Renal cortex interstitium (tissue), 11 donors: ENCODE measurements around the gene CAMK1D. TPM values are rescaled to one million over a fixed set of nuclear protein-coding genes. Genes with fewer than 3 reads are reported as not detected.
"Not testable (repeated sequence)": the region's sequence is repeated elsewhere in the genome, so short reads cannot be mapped to it uniquely, and the experiment has no call there.

Experiments used
- DNase-seq, 11 donors: peaks; one replicate each; pipeline ENCODE4 v3.0.0-alpha.2; 2013; ENCODE audit warnings: low read depth in 9 of 11, low spot score in 4 of 11; ENCODE audit errors: extremely low read depth in 1 of 11
- polyA plus RNA-seq, 3 donors: library from polyadenylated mRNA; unstranded; fragments of 120-200 nt; gene quantifications; one replicate each; pipeline ENCODE4 v1.2.1, GENCODE V29; 2013; ENCODE audit not compliant: insufficient read length in 3 of 3

The CAMK1D gene
- polyA plus RNA-seq, 3 donors = 10.5 to 13.0 (median 10.8) TPM

DNA sequence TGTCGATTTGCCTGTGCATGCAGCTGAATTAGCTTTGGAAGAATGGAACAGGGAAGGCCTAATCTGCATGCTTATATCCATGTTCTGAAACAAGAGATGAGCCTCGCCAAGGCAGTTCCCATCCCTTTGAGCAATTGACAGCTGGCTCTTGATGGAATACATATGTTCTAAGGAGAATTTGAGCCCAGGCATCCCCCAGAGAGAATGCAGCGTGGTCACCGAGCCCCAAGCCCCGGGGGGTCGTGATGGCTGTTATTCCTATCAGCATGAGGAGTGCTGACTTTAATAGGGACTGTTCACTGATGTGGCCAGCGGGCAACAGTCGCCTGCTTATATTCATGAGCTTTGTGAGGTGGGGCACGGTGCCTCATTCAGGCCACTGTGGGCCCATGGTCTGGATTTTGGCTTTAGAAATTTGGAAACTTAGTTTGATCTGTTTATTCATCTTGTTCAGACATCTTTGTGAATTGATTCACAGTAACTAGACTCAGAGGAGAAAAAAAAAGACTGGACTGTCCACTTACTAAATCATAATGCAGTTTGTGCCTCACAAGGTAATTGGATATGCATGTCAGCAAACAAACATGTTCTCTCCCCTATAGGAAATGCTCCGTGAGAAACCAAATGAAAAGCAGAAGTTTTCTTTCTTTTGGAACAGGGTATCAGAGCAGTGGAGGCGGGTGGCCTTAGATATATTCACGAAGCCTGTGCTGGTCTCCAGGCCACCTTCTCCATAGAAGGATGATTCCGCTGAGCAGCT, 447.2 kb downstream of the CAMK1D start:
- DNase-seq = no peak

DNA sequence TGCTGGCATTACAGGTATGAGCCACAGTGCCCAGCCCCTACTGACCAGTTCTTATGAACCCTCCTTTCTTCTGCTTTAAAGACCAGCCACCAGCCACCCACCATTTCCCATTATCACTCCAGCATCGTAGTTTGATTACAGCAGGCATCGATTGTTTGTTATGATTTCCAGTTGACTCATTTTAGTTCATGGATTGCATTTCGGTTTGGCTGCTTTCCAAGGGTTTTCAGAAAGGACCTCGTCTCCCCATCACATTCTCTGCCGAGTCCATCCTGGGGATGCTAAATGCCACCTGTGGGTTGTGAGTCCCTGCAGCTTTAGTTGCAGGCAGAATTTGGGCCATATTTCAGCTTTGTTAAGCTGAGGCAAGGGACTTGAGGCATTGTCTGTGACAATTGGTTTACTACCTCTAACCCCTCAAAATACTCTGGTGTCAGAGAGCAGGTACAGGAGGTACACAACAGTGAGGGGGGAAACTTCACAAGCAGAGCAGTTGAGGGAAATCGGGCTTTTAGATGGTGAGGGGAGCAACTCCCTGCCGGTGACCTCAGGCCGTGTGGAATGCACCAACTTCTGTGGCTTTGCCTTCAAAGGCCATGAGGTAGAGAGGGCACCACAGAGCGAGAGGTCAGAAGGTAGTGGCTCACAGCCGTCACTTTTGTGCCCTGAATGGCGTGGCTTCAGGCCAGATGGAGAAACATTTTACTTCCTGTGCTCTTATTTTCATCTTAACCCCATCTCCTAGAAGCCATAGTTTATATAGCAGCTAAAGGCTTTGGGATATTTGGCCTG, 448.3 kb downstream of the CAMK1D start:
- DNase-seq = no peak

DNA sequence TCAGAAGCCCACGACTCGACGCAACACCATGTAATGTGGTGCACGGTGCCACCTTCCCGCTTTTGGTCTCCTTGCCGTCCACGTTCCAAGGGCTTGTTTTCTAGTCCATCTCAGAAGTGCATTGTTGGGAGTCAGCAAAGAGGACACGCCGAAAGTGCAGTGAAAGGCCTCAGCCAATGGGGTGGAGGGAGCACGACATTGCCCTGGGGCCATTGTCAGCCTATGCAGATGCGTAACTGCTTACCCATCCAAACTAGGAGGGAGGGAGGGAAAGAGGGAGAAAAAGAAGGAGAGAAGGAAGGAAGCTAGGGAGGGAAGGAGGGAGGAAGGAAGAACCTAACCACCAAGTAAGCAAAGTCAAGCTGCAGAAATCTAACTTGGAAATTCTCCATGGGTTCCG, 449.8 kb downstream of the CAMK1D start:
- no peak for DNase-seq

DNA sequence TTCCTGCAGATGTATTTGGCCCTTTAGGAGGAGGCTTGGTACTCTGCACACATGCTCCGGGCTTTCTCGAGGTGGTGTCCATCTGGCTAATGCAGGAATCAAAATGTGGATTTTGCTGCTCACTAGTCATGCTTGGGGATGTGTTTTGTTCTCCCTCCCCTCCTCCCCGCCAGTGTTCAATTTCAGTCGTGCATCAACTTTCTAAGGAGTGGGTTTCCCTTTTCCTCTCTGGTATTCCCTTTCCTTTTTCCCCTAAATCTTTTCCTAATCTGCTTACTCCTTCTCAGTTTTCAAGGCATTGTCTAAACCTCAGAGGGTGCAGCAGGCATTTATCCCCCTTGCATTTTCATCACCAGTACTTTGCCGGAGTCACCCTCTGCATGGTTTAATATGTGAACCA, 450.4 kb downstream of the CAMK1D start:
- no peak for DNase-seq

DNA sequence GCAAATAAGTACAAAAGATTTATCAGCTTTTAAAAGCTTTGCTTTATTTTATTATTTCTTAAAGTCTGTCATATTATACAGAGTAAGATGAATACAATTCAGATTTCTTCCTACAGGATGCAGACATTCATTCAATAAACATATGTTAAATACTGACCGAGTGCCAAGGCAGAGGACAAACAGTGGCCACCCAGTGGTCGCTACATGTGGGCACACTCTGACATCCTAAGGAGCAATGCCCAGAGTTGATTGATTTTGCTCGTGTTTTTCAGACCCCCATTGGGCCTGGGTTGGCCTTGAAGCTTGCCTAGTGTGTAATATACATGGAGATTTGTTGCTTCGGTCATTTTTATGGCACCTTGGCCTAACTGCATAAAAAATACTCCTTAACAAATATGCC, 451.0 kb downstream of the CAMK1D start:
- no peak for DNase-seq

DNA sequence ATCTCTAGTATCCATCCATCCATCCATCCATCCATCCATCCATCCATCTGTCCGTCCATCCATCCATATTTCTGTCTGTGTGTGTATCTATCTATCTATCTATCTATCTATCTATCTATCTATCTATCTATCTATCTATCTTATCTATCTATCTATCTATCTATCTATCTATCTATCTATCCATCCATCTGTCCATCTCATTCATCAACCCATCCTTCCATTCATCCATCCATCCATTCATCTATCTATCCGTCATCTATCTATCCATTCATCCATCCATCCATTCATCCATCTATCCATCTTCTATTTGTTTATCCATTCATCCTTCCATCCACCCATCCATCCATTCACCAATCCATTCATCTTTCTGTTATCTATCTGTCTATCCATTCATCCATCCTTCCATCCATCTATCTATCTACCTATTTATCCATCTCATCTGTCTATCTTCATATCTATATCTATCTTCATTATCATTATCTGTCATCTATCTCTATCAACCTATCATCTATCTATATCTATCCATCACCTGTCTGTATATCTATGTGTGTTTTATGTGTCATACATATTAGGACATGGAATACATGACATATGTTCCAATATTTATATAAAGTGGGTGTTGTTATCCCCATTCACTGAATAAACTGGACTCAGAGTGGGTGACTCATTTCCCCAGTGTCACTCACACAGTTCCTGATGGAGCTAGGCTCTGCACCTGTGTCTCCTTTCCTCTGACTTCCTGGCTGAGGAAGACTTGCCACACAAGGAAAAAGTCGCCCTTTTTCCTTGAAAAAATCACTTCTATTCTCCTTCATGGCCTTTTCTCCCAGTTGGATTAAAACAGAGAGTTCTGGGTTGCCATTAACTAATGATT, 452.1 kb downstream of the CAMK1D start:
- no peak for DNase-seq

DNA sequence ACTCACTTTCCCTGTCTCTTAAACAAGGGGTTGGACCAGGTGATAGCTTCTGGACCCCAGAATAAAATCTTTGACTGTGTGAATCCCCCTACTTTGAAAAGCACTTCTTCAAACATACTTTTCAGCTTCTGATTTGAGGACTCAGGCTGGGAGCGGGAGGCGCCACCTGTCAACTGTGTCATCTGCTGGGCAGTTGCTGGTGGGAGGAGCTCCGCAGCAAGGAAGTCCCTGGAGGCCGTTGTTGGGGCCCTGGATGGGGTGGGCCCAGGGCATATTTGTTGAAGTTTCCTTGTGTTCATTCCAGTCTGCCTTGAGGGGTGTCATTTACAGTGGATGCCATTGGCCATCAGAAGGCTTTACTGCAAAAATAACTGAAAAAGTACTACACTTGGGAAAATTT, 454.4 kb downstream of the CAMK1D start:
- no peak for DNase-seq

DNA sequence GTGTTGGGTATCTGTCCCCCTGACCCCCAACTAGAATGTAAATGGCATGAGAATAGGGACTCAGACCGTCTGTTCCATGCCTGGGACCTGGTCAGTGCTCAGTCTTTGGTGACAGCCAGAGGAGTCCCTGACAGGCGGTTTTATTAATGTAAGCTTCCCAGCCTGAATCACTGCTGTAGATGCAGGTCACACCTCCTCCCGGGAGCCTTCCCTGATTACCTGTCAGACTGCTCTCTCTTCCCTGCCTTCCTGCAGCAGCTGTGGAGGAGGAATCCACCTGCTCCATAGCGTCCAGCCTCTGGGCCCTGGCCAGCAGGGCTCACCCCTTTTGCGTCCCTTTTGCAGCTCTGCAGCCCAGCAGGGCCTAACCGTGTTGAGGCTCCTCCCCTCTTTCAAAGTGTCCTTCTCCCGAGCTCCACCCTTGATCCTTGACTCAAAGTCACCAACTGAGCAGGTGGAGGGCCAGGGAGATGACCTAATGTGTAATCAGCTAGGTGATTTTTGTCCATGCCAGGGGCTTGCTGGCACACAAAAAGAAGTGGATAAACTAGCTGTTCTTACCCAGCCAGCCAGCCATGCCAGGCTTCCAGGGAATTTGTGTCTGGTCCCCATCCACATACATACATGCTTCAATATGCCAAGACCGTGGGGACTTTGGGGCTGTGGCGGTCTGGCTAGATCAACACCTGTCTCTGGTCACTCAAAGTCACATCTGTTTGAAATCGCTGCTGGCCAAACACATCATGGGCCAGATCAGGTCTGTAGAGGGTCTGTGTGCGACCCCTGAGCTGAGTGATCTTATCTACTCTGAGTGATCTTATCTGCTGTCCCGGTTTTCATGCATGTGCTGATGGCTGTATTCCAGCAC, 457.1 kb downstream of the CAMK1D start:
- no peak for DNase-seq

DNA sequence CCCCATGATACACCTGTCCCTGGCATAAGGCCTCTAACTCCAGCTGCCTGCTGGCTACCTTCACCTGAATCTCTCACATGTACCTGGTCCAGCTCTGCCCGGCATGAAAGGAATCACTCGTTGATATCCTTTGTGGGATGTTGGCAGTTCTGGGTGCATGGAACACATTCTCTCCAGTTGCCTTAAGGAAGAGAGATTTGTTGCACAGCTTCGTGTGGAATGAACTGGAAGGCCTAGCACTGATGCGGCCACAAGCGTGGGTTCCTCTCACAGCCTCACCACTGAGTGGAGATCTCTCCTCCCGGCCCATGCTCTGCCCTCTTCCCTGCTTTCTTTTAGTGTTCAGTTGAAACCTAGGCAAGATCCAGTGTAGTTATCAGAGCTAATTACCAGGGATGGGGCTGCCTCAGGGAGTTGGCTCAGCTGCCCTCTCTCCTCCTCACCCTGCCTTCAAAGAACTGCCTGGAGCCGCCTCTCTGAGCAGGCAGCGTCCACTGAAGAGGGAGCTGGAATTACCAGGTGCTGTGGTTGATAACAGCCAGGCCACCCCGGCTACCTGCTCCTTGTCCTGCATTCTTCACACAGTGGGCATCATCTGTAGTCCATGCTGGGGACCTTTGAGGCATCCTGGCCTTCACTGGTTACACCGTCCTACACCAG, 457.9 kb downstream of the CAMK1D start:
- DNase-seq = no peak

DNA sequence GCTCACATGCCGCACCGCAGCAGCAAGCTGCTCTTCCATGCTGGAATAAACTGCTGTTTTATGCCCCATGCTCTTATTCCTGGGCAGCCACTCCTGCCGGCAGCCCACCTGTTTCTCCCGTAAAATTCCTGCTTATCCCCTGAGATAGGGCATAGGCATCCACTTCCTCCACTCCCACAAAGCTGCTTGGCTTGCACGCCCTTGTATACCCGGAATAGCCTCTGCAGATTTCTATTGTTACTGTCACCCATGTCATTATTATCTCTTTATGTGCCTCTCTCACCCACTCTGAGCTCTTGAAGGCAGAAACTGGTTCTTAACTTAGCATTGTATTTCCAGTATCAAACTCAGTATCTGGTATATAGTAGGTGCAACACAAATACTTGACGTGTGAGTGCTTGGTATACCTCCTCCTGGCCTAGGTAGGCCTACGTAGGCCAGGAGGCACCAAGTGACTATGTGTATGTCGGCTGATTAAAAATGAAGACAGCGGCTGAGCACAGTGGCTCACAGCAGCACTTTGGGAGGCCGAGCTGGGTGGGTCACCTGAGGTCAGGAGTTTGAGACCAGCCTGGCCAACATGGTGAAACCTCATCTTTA, 458.8 kb downstream of the CAMK1D start:
- DNase-seq = no peak

DNA sequence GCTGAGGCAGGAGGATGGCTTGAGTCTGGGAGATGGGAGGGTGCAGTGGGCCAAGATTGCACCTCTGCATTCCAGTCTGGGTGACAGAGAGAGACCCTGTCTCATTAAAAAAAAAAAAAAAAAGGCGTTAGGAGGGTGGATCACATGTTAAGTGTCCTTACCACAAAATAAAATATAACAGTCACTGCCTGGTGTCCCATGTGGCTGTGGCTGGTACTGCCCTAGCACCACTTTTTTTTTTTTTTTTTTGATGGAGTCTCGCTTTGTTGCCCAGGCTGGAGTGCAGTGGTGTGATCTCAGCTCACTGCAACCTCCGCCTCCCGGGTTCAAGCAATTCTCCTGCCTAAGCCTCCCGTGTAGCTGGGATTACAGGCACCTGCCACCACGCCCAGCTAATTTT, 460.7 kb downstream of the CAMK1D start:
- DNase-seq = not testable (repeated sequence)

DNA sequence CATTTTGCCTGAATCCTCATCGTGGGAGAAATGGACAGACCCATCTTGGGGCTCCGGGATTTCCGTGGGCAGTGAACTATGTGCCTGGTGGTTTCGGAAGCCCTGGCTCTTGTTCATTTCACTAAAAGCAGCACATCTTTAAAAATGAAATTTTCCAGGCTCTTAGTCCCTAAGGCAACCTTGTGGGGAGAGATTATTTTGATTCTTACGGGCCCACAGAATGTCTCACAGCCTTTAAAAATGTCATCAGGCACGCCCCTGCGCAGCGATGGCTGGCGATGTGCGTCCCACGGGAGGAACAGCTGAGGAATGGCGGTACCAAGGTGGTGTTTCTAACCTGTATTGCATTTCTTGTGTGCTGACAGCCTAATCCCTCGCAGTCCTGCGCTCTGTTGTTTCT, 462.5 kb downstream of the CAMK1D start:
- DNase-seq = no peak

DNA sequence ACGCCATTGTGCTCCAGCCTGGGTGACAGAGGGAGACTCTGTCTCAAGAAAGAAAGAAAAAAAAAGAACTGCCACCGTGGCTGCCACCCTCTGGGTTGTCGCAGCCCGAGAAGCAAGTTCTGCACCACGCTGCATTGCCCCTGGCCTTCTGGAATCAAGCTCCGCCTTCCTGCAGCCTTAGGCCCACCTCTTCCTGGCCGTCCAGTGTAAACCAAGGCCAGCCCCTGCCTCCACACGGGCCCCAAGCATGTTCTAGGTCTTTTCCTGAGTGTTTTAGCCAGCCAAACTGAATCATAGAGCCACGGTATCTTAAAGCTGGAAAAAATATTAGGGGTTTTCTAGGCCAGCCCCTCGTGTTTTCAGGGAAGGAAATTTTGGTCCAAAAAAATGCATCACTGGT, 463.2 kb downstream of the CAMK1D start:
- no peak for DNase-seq

DNA sequence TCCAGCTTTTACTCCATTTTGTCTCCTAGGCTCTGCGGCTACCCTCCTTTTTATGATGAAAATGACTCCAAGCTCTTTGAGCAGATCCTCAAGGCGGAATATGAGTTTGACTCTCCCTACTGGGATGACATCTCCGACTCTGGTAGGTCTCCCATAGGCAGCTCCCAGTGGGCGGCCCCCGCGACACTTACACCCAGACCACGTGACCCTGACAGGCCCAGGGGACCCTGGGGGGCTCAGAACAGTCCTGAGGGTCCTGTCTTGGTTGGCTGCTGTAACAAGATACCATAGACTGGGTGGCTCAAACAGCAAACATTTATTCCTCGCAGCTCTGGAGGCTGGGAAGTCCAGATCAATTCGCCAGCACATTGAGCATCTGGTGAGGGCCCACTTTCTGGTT, 464.8 kb downstream of the CAMK1D start:
- DNase-seq = no peak

DNA sequence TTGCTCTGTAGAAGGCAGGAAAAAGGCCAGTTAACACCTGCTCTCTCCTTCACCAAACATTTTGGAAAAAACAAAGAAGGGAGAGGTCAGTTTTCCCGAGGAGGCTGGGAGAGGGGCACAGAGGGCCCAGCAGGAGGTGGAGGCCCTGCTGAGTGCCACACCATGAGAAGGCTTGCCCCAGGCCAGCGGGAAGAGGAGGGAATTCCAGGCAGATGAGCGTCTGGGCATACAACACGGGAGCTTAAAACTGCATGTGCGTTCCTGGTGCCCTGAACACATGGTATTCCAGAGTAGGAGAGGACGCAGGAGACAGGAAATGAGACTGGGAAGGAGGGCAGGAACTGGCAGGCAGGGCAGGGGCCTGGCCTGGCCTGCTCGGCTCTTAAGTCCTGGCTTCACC, 469.7 kb downstream of the CAMK1D start:
- DNase-seq = no peak

DNA sequence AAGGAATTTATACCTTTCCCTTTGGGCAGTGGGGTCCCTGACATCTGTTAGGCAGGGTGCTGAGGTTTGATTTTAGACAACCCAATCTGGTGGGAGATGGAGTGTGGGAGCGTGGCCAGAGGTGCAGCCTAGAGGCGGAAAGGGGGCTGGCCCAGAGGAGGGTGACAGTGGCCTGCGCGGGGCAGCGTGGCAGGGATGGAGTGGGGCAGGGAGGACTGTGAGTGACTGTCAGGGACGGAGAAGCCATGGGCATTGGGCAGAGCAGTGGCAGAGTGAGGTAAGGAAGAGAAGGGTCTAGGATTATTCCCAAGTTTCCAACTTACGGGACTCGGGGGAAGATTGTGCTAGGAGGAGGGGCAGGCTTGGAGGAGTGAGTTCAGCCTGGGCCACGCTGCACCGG, 470.3 kb downstream of the CAMK1D start:
- no peak for DNase-seq

DNA sequence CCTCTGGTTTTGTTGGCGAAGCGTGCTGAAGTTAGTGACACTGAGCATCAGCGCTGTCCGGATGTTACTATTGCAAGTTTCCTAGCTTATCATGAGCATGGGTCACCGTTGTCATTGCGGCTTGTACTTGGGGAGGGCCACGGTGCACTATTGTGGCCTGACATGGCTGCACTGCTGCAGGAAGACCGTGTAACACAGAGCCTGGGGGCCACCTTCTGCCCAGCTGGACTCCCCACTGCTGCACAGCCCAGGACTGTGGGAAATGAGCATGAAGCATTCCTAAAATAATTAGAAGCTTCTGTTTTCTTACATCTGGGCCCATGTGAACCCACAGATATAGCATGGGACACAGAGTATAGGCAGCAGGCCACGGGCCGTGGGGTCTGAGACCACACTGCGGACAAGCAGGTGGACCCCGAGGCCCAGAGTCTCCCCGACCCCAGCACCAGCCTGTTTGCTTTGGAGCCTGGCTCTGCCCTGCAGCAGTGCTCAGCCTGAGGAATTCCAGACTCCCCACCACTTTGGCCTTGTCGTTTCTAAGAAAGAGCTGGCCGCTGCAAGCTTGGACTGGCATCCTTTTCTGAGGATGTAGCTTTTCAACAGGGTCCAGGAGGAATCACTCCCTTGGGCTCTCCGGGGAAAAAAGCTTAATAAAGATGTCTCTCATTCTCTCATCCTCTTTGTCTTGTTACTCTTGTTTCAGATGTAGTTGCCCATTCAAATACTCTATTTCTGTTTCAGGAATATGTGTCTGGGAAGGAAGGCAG, 473.0 kb downstream of the CAMK1D start:
- no peak for DNase-seq

DNA sequence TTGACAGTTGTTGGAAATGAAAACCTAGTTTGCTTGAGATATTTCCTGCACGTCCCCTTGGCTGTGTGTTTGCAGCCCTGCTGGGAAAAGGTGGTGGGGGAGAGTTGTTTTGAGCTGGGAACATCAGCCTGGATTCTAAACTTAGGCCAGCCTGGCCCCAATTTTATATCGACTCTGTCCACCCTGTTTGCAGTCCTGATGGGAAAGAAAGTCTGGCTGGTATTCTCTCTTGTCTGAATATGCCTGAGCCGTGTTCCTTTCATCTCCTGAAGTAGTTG, 473.5 kb downstream of the CAMK1D start:
- DNase-seq = no peak
